ENCODE results near the gene PIP4P1.

The PIP4P1 gene

GRCh38 chr14:20489093-20489994, 28.1 kb upstream of the PIP4P1 start:
- peak; percentile 43 for DNase-seq (ENCODE audit: low read depth)
- no peak overlapping the region for H3K4me3 ChIP-seq (ENCODE audit: low read depth, low read length)
- no peak for TF ChIP-seq CTCF (conservative IDR thresholded peaks at IDR 0.05; ENCODE audit: low read depth, low read length)

- TF ChIP-seq CTCF (conservative IDR thresholded peaks at IDR 0.05; ENCODE audit: low read depth, low read length): no peak
- DNase-seq (ENCODE audit: low read depth): no peak
- H3K4me3 ChIP-seq (ENCODE audit: low read depth, low read length): no peak overlapping the region
Measured at GRCh38 chr14:20487396-20487725, 26.1 kb upstream of the PIP4P1 start.

- TF ChIP-seq CTCF (conservative IDR thresholded peaks at IDR 0.05; ENCODE audit: low read depth, low read length): no peak
- DNase-seq (ENCODE audit: low read depth): no peak
- no peak overlapping the region for H3K4me3 ChIP-seq (ENCODE audit: low read depth, low read length)
Measured at GRCh38 chr14:20486684-20487395, 25.6 kb upstream of the PIP4P1 start.

GRCh38 chr14:20485900-20486299, 24.7 kb upstream of the PIP4P1 start:
- DNase-seq (ENCODE audit: low read depth): no peak
- no peak overlapping the region for H3K4me3 ChIP-seq (ENCODE audit: low read depth, low read length)
- no peak for TF ChIP-seq CTCF (conservative IDR thresholded peaks at IDR 0.05; ENCODE audit: low read depth, low read length)

GRCh38 chr14:20482382-20482781, 21.1 kb upstream of the PIP4P1 start:
- TF ChIP-seq CTCF (conservative IDR thresholded peaks at IDR 0.05; ENCODE audit: low read depth, low read length): no peak
- no peak for DNase-seq (ENCODE audit: low read depth)
- H3K4me3 ChIP-seq (ENCODE audit: low read depth, low read length): no peak overlapping the region

- H3K4me3 ChIP-seq (ENCODE audit: low read depth, low read length): no peak overlapping the region
- TF ChIP-seq CTCF (conservative IDR thresholded peaks at IDR 0.05; ENCODE audit: low read depth, low read length): no peak
- no peak for DNase-seq (ENCODE audit: low read depth)
Measured at GRCh38 chr14:20478894-20479293, 17.7 kb upstream of the PIP4P1 start.
